Muscle layer of colon (tissue), 2 donors: Measurements from ENCODE around the gene ST3GAL3.

ENCODE experiments used
- H3K27ac ChIP-seq: one replicate; pipeline ENCODE4 v1.7.0; 2013; ENCODE audit warnings: low read depth, mild to moderate bottlenecking, low read length, moderate library complexity
- H3K27me3 ChIP-seq, 2 donors: one replicate each; pipeline ENCODE4 v1.7.0; 2013; ENCODE audit warnings: low read length in 2 of 2, mild to moderate bottlenecking in 2 of 2; ENCODE audit not compliant: insufficient read depth in 2 of 2, control insufficient read depth in 1 of 2
- H3K36me3 ChIP-seq: one replicate; pipeline ENCODE4 v1.7.0; 2013; ENCODE audit warnings: mild to moderate bottlenecking, low read length; ENCODE audit not compliant: insufficient read depth
- H3K4me1 ChIP-seq: one replicate; pipeline ENCODE4 v1.7.0; 2013; ENCODE audit warnings: mild to moderate bottlenecking, low read length; ENCODE audit not compliant: insufficient read depth
- H3K4me3 ChIP-seq, 2 donors: one replicate each; pipeline ENCODE4 v1.7.0; 2013; ENCODE audit warnings: low read length in 2 of 2, low read depth in 1 of 2, mild to moderate bottlenecking in 1 of 2, moderate library complexity in 1 of 2
- H3K9ac ChIP-seq: one replicate; pipeline ENCODE4 v1.7.0; 2013; ENCODE audit warnings: low read length
- H3K9me3 ChIP-seq: one replicate; pipeline ENCODE4 v1.7.0; 2013; ENCODE audit warnings: mild to moderate bottlenecking, low read length
- donor health status: abdominal sarcoma.
- donor health status: Adenocarcinoma of cecum.

ST3GAL3 gene

GRCh38 chr1:43898981-43899380 lies 191.6 kb downstream of the ST3GAL3 start:
- Histone ChIP-seq H3K4me1 (no peaks in the 10 kb centered on the region), H3K9me3 (no peaks in the 10 kb centered on the region), H3K27ac (no peak overlapping the region), H3K9ac (no peak overlapping the region), H3K4me3 (no peak overlapping the region), H3K27me3 (no peaks in the 10 kb centered on the region), H3K36me3 (peaks cover 28% of the 10 kb centered on the region)

- no peak overlapping the region for H3K9ac ChIP-seq
- H3K36me3 ChIP-seq = peaks cover 19% of the 10 kb centered on the region
- no peaks in the 10 kb centered on the region for H3K4me1 ChIP-seq
- no peaks in the 10 kb centered on the region for H3K27me3 ChIP-seq
- no peak overlapping the region for H3K4me3 ChIP-seq
- no peaks in the 10 kb centered on the region for H3K9me3 ChIP-seq
- H3K27ac ChIP-seq = no peak overlapping the region
Measured at GRCh38 chr1:43900386-43900785, 193.1 kb downstream of the ST3GAL3 start.

GRCh38 chr1:43901196-43901961 lies 194.0 kb downstream of the ST3GAL3 start:
- Histone ChIP-seq H3K27me3 (no peaks in the 10 kb centered on the region), H3K4me3 (no peak overlapping the region), H3K36me3 (peaks cover 12% of the 10 kb centered on the region), H3K4me1 (no peaks in the 10 kb centered on the region), H3K9me3 (no peaks in the 10 kb centered on the region), H3K9ac (no peak overlapping the region), H3K27ac (no peak overlapping the region)

GRCh38 chr1:43902058-43902831 lies 194.9 kb downstream of the ST3GAL3 start:
- no peak overlapping the region for H3K9ac ChIP-seq
- H3K4me3 ChIP-seq = no peak overlapping the region
- H3K4me1 ChIP-seq = no peaks in the 10 kb centered on the region
- peaks cover 14% of the 10 kb centered on the region for H3K36me3 ChIP-seq
- H3K27me3 ChIP-seq = no peaks in the 10 kb centered on the region
- no peak overlapping the region for H3K27ac ChIP-seq
- H3K9me3 ChIP-seq = no peaks in the 10 kb centered on the region

GRCh38 chr1:43904660-43905551 lies 197.6 kb downstream of the ST3GAL3 start:
- Histone ChIP-seq H3K36me3 (peaks cover 17% of the 10 kb centered on the region), H3K9me3 (no peaks in the 10 kb centered on the region), H3K27ac (no peak overlapping the region), H3K27me3 (no peaks in the 10 kb centered on the region), H3K4me1 (no peaks in the 10 kb centered on the region), H3K4me3 (no peak overlapping the region), H3K9ac (no peak overlapping the region)

- Histone ChIP-seq H3K27me3 (no peaks in the 10 kb centered on the region), H3K27ac (no peak overlapping the region), H3K4me3 (no peak overlapping the region), H3K36me3 (peaks cover 11% of the 10 kb centered on the region), H3K9ac (no peak overlapping the region), H3K9me3 (no peaks in the 10 kb centered on the region), H3K4me1 (peaks cover 12% of the 10 kb centered on the region)
Measured at GRCh38 chr1:43908226-43908625, 200.9 kb downstream of the ST3GAL3 start.

- Histone ChIP-seq H3K27ac (no peak overlapping the region), H3K4me1 (peaks cover 15% of the 10 kb centered on the region), H3K9ac (no peak overlapping the region), H3K9me3 (no peaks in the 10 kb centered on the region), H3K36me3 (peaks cover 11% of the 10 kb centered on the region), H3K4me3 (no peak overlapping the region), H3K27me3 (no peaks in the 10 kb centered on the region)
Measured at GRCh38 chr1:43908858-43909257, 201.5 kb downstream of the ST3GAL3 start.

- Histone ChIP-seq H3K4me1 (peaks cover 15% of the 10 kb centered on the region), H3K9ac (no peak overlapping the region), H3K27me3 (no peaks in the 10 kb centered on the region), H3K36me3 (peaks cover 5% of the 10 kb centered on the region), H3K4me3 (no peak overlapping the region), H3K9me3 (no peaks in the 10 kb centered on the region), H3K27ac (no peak overlapping the region)
Measured at GRCh38 chr1:43910343-43910742, 203.0 kb downstream of the ST3GAL3 start.

GRCh38 chr1:43912607-43913006 lies 205.3 kb downstream of the ST3GAL3 start:
- Histone ChIP-seq H3K27me3 (no peaks in the 10 kb centered on the region), H3K36me3 (no peaks in the 10 kb centered on the region), H3K9ac (no peak overlapping the region), H3K4me3 (no peak overlapping the region), H3K4me1 (peaks cover 15% of the 10 kb centered on the region), H3K9me3 (no peaks in the 10 kb centered on the region), H3K27ac (no peak overlapping the region)

GRCh38 chr1:43913051-43913501 lies 205.7 kb downstream of the ST3GAL3 start:
- no peak overlapping the region for H3K4me3 ChIP-seq
- H3K9me3 ChIP-seq = no peaks in the 10 kb centered on the region
- H3K27me3 ChIP-seq = no peaks in the 10 kb centered on the region
- H3K9ac ChIP-seq = no peak overlapping the region
- no peaks in the 10 kb centered on the region for H3K36me3 ChIP-seq
- H3K27ac ChIP-seq = no peak overlapping the region
- H3K4me1 ChIP-seq = peaks cover 15% of the 10 kb centered on the region
